GM12875 (cell line): Measurements from ENCODE around the gene ARF3.
A peak's percentile ranks its signal among the peaks of the same experiment; 100 is the strongest.

Experiments
- H3K4me3 ChIP-seq: one replicate; pipeline ENCODE4 v1.5.1; 2011; ENCODE audit warnings: low read depth, low read length, control low read depth
- TF ChIP-seq, protein P1 (sequence below): IDR thresholded peaks from 2 replicates; pipeline ENCODE4 v1.5.1; 2011; ENCODE audit warnings: low read depth, mild to moderate bottlenecking, control low read depth, inconsistent platforms, low read length, moderate library complexity, borderline replicate concordance; ENCODE audit not compliant: insufficient read depth

Gene ARF3

DNA sequence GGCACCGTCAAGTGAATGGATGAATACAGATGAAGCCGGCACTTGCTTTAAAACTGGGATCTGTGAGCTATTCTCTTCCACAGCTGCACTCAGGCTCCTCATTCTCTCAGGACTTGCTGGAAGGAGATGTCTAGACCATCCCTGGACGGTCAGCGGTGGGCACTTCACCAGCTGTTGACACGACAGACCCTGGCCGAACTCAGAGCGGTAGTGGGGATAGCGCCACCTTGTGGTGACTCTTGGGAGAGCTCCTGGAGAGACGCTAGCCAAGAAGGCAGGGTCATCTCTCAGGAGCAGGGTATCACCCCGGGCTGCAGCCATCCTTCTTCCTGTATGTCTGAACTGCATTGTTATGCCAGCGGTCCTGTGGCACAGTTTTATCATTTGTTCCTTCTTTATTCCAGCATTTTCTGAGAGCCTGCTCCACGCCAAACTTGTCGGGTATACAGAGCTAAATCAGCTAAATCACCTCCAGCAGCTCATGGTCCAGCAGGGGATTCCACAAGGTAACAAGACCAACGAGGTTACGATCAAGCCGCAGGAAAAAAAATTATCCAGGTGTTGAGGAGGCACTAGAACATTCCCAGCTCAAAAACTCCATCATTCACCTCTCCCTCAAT lies 30.9 kb upstream of the ARF3 start:
- no peak overlapping the region for H3K4me3 ChIP-seq
- TF ChIP-seq, protein P1, sequence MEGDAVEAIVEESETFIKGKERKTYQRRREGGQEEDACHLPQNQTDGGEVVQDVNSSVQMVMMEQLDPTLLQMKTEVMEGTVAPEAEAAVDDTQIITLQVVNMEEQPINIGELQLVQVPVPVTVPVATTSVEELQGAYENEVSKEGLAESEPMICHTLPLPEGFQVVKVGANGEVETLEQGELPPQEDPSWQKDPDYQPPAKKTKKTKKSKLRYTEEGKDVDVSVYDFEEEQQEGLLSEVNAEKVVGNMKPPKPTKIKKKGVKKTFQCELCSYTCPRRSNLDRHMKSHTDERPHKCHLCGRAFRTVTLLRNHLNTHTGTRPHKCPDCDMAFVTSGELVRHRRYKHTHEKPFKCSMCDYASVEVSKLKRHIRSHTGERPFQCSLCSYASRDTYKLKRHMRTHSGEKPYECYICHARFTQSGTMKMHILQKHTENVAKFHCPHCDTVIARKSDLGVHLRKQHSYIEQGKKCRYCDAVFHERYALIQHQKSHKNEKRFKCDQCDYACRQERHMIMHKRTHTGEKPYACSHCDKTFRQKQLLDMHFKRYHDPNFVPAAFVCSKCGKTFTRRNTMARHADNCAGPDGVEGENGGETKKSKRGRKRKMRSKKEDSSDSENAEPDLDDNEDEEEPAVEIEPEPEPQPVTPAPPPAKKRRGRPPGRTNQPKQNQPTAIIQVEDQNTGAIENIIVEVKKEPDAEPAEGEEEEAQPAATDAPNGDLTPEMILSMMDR: peak; percentile 93

DNA sequence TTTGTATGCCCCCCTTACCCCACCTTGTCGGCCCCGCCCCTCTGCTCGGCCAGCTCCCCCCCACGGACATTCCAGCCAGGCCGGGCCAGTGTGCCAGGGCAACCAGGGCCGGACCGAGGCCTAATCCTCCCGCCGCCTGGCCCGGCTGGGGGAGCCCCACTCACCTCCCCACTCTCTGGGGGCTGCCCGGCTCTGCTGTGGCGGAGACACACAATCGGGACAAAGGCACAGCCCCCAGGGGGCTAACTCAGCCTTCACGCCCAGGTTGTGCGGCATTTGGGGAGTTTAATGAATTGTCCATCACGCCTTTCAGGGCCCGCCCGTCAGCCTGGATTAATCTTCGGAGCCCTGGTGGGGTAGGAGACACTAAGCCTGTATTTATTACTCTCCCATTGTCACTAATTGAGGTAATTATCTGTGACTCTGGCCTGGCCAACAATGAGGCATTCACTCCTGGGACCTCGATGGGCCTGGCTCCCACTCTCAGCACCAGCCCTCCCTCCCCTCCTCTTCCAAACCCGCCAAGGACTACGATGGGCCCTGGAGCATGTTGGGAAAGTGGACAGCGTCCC lies 29.5 kb upstream of the ARF3 start:
- TF ChIP-seq, protein P1: no peak
- H3K4me3 ChIP-seq: no peak overlapping the region

GRCh38 chr12:48985901-48986300 lies 28.6 kb upstream of the ARF3 start:
- TF ChIP-seq, protein P1: no peak
- H3K4me3 ChIP-seq: no peak overlapping the region

GRCh38 chr12:48985475-48985897 lies 28.2 kb upstream of the ARF3 start:
- TF ChIP-seq, protein P1: no peak
- no peak overlapping the region for H3K4me3 ChIP-seq

- H3K4me3 ChIP-seq: no peak overlapping the region
- TF ChIP-seq, protein P1: no peak
Measured at GRCh38 chr12:48982397-48983080, 25.3 kb upstream of the ARF3 start.

DNA sequence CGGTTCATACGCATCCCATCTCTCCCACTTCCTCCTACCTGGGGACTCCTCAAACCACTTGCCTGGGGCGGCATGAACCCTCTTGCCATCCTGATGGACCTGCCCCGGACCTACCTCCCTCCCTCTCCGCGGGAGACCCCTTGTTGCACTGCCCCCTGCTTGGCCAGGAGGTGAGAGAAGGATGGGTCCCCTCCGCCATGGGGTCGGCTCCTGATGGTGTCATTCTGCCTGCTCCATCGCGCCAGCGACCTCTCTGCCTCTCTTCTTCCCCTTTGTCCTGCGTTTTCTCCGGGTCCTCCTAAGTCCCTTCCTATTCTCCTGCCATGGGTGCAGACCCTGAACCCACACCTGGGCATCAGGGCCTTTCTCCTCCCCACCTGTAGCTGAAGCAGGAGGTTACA lies 24.5 kb upstream of the ARF3 start:
- H3K4me3 ChIP-seq: no peak overlapping the region
- TF ChIP-seq, protein P1: no peak
